ENCODE measurements around the gene USP48.

DNA sequence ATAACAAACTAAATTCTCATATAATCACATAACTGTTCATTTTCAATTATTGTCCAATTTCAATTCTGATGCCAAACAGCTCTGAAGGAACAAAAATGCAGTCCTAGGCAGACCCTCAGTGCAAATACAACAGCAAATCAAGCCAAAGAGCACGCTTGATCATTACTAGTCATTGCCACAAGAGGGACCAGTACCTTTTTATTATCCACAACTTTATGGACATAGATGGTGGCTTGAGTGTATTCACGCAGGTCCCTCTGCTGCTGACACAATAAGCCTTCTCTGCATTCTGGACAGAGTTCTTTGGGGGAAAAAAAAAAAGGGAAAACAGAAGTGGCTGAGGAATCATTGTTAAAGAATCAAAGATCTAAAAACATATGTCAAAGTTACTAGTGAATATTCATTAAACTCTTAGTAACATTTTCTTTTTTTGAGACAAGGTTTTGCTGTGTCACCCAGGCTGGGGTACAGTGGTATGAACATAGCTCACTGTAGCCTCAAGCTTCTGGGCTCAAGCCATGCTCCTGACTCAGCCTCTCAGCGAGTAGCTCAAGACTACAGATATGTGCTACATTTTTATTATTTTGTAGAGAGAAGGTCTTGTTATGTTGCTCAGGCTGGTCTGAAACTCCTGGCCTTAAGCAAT lies 79.5 kb downstream of the USP48 start:
- no peak for TF ChIP-seq POLR2A (IDR thresholded peaks at IDR 0.05)
- TF ChIP-seq, protein P1, sequence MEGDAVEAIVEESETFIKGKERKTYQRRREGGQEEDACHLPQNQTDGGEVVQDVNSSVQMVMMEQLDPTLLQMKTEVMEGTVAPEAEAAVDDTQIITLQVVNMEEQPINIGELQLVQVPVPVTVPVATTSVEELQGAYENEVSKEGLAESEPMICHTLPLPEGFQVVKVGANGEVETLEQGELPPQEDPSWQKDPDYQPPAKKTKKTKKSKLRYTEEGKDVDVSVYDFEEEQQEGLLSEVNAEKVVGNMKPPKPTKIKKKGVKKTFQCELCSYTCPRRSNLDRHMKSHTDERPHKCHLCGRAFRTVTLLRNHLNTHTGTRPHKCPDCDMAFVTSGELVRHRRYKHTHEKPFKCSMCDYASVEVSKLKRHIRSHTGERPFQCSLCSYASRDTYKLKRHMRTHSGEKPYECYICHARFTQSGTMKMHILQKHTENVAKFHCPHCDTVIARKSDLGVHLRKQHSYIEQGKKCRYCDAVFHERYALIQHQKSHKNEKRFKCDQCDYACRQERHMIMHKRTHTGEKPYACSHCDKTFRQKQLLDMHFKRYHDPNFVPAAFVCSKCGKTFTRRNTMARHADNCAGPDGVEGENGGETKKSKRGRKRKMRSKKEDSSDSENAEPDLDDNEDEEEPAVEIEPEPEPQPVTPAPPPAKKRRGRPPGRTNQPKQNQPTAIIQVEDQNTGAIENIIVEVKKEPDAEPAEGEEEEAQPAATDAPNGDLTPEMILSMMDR (IDR thresholded peaks at IDR 0.05 in 8 of 11, conservative IDR thresholded peaks at IDR 0.05 in 3 of 11): peak in 7 of 11 experiments; percentile 16 to 41 (median 33)

Data from spleen (tissue), 7 donors.